Activated CD4-positive, alpha-beta T cell treated with anti-CD3 and anti-CD28 coated beads, Interleukin-2, amount 10 ng/mL, durations not matched to agents 24 days and 14 days (primary cell): ENCODE measurements around the gene ATAD3A. TPM values are rescaled to one million over a fixed set of nuclear protein-coding genes. Genes with fewer than 3 reads are reported as not detected.
"Not testable (repeated sequence)": the region's sequence is repeated elsewhere in the genome, so short reads cannot be mapped to it uniquely, and the experiment has no call there.

Experiments
- DNase-seq: peaks from one replicate; pipeline ENCODE4 v3.0.0; 2022
- H3K27ac Mint-ChIP-seq: one replicate; pipeline ENCODE4 v1.8.0; 2022; ENCODE audit warnings: mild to moderate bottlenecking, mixed read lengths
- H3K27me3 Mint-ChIP-seq: one replicate; pipeline ENCODE4 v1.8.0; 2022; ENCODE audit warnings: mixed read lengths
- H3K36me3 Mint-ChIP-seq: one replicate; pipeline ENCODE4 v1.8.0; 2022; ENCODE audit warnings: low read depth, mild to moderate bottlenecking, mixed read lengths
- H3K4me1 Mint-ChIP-seq: one replicate; pipeline ENCODE4 v1.8.0; 2021; ENCODE audit warnings: mixed read lengths
- H3K4me3 Mint-ChIP-seq: one replicate; pipeline ENCODE4 v1.8.0; 2022; ENCODE audit warnings: mild to moderate bottlenecking, moderate library complexity, mixed read lengths
- H3K9me3 Mint-ChIP-seq: one replicate; pipeline ENCODE4 v1.8.0; 2021; ENCODE audit warnings: mixed read lengths
- intact Hi-C: fragments of 100-400 bp; cut with micrococcal nuclease; formaldehyde crosslinking; loops from one replicate; pipeline ENCODE4 v1.15.1; 2023
- total RNA-seq: library from RNA; stranded (reverse); gene quantifications from 2 replicates; pipeline ENCODE4 v1.2.3, GENCODE V29; 2022

The ATAD3A gene
- 102 and 107 TPM in 2 replicates for total RNA-seq

DNA sequence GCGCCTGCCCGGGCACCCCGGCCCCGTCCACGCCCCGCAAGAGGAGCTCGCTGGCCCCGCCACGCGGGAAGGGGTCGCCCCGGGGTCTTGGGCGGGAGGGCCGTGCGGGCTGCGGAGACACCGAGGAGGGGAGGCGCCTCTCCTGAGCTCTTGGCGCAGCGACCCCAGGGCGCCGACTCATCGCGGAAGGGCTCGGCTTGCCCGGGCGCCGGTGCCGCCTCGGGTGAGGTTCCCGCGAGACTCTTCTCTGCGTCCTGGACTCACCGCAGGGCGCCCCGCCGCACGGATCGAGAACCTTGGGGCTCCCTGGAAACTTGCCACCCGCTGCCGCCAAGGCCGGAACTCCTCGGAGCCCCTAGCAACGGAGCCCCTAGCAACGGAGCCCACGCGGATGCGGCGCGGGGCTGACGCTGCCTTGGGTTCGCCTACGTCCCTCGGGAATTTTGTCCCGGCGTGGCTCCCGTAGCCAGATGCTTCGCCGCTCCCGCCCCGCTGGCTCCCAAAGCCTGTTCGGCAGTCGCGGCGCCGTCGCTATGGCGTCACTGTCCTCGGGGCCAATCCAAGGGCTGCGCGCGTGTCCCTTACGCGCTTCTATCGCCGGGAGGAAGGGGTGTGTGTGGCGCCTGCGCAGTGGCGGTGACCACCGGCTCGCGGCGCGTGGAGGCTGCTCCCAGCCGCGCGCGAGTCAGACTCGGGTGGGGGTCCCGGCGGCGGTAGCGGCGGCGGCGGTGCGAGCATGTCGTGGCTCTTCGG is at the start of gene ATAD3A:
ATAD3A (plus strand) TSS at position 630 of the 753 bp plus-strand sequence; CDS start at position 737, 107 bp downstream.
- H3K4me3 Mint-ChIP-seq, result peak within 1 kb of the TSS; percentile 82
- peaks cover 6% of the 10 kb centered on the region for H3K36me3 Mint-ChIP-seq
- H3K4me1 Mint-ChIP-seq, result peaks cover 8% of the 10 kb centered on the region
- no peaks in the 10 kb centered on the region for H3K9me3 Mint-ChIP-seq
- peak within 1 kb of the TSS; percentile 88 for H3K27ac Mint-ChIP-seq
- H3K27me3 Mint-ChIP-seq, result no peaks in the 10 kb centered on the region
- peak; percentile 99 for DNase-seq
- intact Hi-C loops, result loop anchor here (5.0 kb wide), 1 partner anchor 104 kb away; the partner anchor contains the start of gene MRPL20

DNA sequence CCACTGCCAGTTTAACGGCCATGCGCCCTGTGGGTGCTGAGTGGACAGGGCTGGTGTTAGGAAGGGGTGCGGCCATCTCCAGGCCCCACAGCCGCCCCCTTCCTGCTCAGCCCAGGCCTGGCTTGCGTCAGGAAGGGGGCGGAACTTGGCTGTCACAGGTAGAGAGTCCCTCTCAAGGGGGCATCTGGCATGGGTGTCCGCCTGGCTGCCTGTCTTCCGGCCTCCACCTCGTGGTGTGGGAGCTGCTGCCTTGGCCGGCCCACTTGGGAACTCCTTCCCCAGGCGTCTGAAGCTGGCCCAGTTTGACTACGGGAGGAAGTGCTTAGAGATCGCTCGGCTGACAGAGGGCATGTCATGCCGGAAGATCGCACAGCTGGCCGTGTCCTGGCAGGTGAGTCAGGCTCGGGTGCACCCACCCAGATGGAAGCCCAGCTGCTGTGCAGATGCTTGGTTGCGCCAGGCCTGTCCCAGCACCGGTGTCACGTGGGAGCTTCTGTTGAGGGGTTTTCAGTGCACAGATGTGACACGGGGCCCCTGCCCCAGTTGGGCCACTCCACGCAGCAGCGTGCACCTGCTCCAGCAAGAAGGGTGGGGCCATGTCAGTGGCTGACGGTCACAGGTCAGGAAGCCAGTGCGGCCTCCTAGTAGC is 49.5 kb upstream of the ATAD3A start:
- Mint-ChIP-seq H3K27ac (no peak overlapping the region), H3K36me3 (no peaks in the 10 kb centered on the region), H3K4me1 (no peaks in the 10 kb centered on the region), H3K27me3 (no peaks in the 10 kb centered on the region), H3K4me3 (no peak overlapping the region), H3K9me3 (no peaks in the 10 kb centered on the region)
- intact Hi-C loops, result no loop called here
- peak; percentile 63 for DNase-seq

DNA sequence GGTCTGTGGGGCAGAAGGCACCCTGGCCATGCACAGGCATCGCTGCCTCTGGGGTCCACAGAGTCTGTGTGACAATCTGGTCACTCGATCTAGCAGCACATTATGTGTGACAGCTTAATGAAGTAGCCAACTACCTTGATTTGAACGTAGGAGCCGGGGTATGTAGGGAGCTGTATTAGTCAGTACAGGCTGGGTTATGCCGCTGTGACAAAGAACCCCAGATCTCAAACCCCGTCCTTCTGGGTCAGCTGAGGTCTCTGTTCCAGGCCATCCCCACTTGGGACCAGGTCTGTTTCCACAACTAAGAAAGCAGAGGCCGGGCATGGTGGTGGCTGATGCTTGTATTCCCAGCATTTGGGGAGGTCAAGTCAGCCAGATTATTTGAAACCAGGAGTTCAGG is 48.6 kb upstream of the ATAD3A start:
- no peaks in the 10 kb centered on the region for H3K9me3 Mint-ChIP-seq
- H3K4me3 Mint-ChIP-seq, result no peak overlapping the region
- no peaks in the 10 kb centered on the region for H3K27me3 Mint-ChIP-seq
- H3K4me1 Mint-ChIP-seq, result no peaks in the 10 kb centered on the region
- DNase-seq, result no peak
- intact Hi-C loops, result no loop called here
- H3K27ac Mint-ChIP-seq, result no peak overlapping the region
- no peaks in the 10 kb centered on the region for H3K36me3 Mint-ChIP-seq

DNA sequence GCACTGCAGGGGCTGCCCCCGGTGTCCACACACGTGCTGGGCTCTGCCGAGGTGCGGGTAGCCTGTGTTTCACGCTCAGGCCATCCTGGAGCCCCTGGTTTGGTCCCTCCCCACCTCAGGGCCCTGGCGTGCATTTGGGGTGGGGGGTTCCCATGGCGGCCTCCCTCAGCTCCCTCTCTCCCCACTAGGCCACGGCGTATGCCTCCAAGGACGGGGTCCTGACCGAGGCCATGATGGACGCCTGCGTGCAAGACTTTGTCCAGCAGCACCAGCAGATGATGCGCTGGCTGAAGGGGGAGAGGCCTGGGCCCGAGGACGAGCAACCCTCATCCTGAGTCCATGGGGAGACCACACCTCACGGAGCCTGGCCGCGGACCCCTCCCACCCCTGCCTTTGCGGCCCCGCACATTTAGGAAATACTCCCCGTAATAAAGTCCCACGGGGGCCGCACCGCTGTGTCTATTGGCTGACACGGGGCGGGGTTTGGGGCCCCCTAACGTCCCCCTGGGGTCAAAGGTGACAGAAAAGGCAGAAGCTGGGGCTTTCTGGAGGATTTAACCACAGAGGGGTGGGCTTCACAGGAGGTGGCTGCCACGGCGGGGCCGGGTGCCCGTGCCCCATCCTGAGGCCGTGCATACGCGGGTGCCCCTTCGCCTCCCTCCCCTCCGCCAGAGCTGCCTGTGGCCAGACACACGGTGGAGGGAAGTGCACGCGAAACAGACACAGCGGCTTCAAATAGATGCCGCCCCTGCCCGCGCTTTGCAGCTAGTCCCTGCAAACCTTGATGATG is 43.6 kb upstream of the ATAD3A start:
- H3K4me1 Mint-ChIP-seq, result peaks cover 12% of the 10 kb centered on the region

DNA sequence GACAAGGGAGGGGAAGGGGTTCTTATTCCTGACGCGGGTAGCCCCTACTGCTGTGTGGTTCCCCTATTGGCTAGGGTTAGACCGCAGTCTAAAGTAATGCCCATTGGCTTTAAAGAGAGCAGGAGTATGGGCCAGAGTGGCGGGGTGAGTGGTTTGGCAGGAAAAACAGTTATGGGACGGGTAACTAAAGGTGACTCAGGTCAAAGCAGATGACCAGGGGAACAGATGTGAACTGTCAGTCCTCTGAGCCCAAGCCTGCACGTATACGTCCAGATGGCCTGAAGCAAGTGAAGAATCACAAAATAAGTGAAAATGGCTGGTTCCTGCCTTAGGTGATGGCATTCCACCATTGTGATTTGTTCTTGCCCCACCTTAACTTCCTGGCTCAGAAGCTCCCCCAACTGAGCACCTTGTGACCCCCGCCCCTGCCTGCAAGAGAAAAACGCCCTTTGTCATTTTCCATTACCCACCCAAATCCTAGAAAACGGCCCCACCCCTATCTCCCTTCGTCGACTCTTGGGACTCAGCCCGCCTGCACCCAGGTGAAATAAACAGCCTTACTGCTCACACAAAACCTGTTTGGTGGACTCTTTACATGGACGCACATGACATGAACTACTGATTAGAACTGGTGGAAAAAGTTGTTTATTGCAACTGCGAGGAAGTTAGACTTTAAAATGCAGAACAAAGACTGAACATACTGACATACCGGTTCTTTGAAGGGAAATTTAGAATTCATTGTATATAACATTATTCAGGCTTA is 41.2 kb upstream of the ATAD3A start:
- H3K9me3 Mint-ChIP-seq, result no peaks in the 10 kb centered on the region
- peak; percentile 74 for DNase-seq

More for the DNA sequence above, 43.6 kb upstream of the ATAD3A start:
- DNase-seq, H3K9me3 Mint-ChIP-seq, H3K27me3 Mint-ChIP-seq, intact Hi-C loops, H3K4me3 Mint-ChIP-seq, H3K36me3 Mint-ChIP-seq, H3K27ac Mint-ChIP-seq: not testable (repeated sequence)

DNA sequence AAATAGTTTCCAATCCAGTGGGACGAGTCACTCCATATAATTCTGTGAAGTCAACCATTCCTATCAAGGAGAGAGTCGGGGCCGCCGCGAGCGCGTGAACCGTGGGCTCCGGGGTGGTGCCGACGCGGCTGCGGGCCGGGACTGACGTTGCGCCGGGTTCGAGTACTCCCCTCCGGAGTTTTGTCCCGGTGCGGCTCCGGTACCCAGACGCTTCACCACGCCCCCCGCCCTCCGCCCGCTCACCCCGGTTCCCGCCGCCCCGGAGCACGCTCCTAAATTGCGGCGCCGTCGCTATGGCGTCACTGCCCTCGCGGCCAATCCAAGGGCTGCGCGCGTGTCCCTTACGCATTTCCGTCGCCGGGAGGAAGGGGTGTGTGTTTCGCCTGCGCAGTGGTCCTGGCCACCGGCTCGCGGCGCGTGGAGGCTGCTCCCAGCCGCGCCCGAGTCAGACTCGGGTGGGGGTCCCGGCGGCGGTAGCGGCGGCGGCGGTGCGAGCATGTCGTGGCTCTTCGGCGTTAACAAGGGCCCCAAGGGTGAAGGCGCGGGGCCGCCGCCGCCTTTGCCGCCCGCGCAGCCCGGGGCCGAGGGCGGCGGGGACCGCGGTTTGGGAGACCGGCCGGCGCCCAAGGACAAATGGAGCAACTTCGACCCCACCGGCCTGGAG is 40.4 kb upstream of the ATAD3A start, which contains the start of gene ATAD3B:
ATAD3B (plus strand) TSS at position 377 of the 664 bp plus-strand sequence; CDS start at position 497, 120 bp downstream.
- peak within 1 kb of the TSS; percentile 82 for H3K27ac Mint-ChIP-seq
- peak within 1 kb of the TSS; percentile 90 for H3K4me3 Mint-ChIP-seq
- H3K36me3 Mint-ChIP-seq, result peaks cover 5% of the 10 kb centered on the region
- intact Hi-C loops, result loop anchor here (1.0 kb wide), 3 partner anchors 64 to 144 kb away; partner anchors contain the start of genes MIB2 and MRPL20
- no peaks in the 10 kb centered on the region for H3K9me3 Mint-ChIP-seq
- H3K27me3 Mint-ChIP-seq, result no peaks in the 10 kb centered on the region
- peak; percentile 98 for DNase-seq
- H3K4me1 Mint-ChIP-seq, result peaks cover 15% of the 10 kb centered on the region

More for the DNA sequence above, 41.2 kb upstream of the ATAD3A start:
- intact Hi-C loops, result loop anchor here (1.0 kb wide), 3 partner anchors 64 to 144 kb away; partner anchors contain the start of genes MIB2 and MRPL20
- Mint-ChIP-seq H3K27ac (peak overlapping the region; percentile 82), H3K4me1 (peaks cover 15% of the 10 kb centered on the region), H3K27me3 (no peaks in the 10 kb centered on the region), H3K36me3 (peaks cover 3% of the 10 kb centered on the region), H3K4me3 (peak overlapping the region; percentile 90)

DNA sequence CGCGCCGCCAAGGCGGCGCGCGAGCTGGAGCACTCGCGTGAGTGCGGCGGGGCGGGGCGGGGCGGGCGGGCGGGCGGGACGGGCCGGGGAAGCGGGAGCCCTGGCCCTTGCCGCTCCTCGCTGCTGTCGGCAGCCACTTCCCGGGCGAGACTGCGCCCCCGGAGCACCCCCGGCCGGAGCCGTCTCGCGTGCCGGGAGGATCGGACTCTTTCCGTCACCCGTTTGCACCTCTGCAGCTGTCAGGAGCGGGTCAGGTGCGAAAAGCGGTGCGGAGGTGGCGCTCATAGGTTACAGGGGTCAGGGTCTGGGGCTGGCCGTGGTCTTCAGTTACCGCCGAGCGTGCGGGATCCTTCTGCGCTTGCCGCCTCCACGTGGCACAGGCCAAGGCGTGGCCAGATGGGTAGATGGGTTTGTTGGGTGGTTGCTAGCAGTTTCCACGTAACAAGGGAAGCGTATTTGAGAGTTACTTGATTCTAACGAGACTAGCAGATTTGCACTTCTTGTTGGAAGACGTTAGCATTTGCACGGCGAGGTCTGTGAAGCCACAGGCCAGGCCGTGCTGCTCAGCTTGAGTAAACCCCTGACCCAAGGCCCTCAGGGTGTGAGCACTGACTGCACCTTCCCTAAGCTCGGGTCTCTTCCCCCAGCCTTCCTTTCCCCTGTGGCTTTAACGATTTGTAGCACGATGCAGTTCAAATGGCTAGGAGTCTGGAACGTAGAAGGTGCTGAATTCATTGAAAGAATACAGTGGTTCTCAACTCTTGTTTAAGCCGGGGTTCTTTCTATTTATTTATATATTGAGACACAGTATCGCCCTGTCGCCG is 39.7 kb upstream of the ATAD3A start:
- H3K36me3 Mint-ChIP-seq, result peaks cover 11% of the 10 kb centered on the region
- peaks cover 15% of the 10 kb centered on the region for H3K4me1 Mint-ChIP-seq
- peak overlapping the region; percentile 87 for H3K4me3 Mint-ChIP-seq
- peak overlapping the region; percentile 71 for H3K27ac Mint-ChIP-seq
- peak; percentile 75 for DNase-seq
- H3K9me3 Mint-ChIP-seq, H3K27me3 Mint-ChIP-seq, intact Hi-C loops: not testable (repeated sequence)

DNA sequence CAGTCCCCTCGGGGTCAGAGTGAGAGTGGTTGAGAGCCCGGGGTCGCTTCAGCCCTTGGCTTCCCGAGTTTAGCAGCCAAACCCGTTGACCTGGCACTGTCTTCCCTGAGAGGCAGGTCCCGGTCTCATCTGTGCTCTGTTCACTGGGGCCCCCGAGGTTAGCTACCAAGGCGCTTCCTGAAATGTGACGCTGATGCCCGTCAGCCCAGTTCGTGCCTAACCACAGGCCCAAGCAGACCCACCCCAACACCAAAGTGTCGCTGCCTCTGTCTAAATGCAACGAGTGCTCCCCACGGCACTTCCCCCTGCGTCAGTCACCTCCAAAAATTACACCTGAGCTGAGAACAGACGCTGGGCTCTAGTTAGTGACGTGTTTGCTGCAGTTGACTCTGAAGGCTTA is 36.0 kb upstream of the ATAD3A start:
- DNase-seq, H3K27me3 Mint-ChIP-seq, H3K4me1 Mint-ChIP-seq, H3K27ac Mint-ChIP-seq, intact Hi-C loops, H3K4me3 Mint-ChIP-seq, H3K9me3 Mint-ChIP-seq: not testable (repeated sequence)
- peaks cover 29% of the 10 kb centered on the region for H3K36me3 Mint-ChIP-seq

DNA sequence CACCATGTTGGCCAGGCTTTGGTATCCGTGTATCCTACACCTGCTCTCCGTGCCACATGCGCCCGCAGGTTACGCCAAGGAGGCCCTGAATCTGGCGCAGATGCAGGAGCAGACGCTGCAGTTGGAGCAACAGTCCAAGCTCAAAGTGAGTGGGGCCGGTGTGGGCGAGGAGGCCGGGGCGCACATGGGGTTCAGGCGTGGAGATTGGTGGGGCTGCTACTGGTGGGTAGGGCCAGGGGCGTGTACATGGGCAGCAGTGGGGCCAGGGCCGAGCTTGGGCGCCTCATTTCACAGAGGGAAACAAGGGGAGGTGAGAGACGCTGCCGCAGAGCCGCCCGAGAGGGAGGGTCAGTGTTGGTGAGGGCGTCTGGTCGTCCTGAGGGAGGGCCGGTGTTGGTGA is 34.8 kb upstream of the ATAD3A start:
- peaks cover 32% of the 10 kb centered on the region for H3K36me3 Mint-ChIP-seq
- H3K9me3 Mint-ChIP-seq, result no peaks in the 10 kb centered on the region
- H3K4me1 Mint-ChIP-seq, result peaks cover 3% of the 10 kb centered on the region
- intact Hi-C loops, result no loop called here
- no peak overlapping the region for H3K27ac Mint-ChIP-seq
- H3K4me3 Mint-ChIP-seq, result no peak overlapping the region
- DNase-seq, result no peak
- H3K27me3 Mint-ChIP-seq, result no peaks in the 10 kb centered on the region

DNA sequence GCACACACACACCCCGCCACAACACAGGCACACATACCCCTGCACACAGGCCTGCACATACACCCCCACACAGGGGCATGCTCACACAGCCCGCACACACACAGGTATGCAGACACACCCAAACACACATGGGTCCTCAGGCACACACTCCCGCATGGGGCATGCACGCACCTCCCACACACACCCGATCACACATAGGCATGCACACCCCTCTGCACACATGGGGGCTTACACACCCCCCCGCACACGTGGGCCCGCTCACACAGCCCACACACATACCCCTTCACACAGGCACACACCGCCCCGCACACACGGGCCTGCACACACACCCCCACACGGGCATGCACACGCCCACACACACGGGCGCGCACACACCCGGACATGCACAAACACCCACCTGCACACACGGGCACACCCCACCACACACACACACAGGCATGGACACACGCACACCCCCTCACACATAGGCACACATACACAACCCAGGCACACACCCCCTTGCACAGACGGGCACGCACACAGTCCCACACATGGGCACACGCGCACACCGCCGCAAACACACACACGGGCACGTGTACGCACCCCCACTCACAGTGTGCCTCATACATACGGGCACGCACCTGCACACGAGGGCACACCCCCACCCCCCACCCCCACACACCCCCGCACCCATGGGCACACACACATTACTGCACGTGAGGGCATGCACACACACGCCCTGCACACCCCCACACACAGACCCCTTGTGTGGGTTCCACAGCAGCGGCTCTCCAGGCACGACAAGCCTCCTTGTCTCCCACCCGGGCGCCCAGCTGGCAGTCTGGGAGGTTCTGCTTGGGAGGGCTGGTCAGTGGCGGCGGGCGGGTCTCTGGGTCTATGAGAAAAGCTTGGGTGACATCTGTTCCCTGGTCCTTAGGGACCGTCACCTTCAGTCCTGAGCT is 32.1 kb upstream of the ATAD3A start:
- Mint-ChIP-seq H3K27me3 (no peaks in the 10 kb centered on the region), H3K4me3 (no peak overlapping the region), H3K36me3 (peaks cover 37% of the 10 kb centered on the region), H3K9me3 (no peaks in the 10 kb centered on the region), H3K27ac (no peak overlapping the region), H3K4me1 (no peaks in the 10 kb centered on the region)
- no peak for DNase-seq
- intact Hi-C loops, result no loop called here

DNA sequence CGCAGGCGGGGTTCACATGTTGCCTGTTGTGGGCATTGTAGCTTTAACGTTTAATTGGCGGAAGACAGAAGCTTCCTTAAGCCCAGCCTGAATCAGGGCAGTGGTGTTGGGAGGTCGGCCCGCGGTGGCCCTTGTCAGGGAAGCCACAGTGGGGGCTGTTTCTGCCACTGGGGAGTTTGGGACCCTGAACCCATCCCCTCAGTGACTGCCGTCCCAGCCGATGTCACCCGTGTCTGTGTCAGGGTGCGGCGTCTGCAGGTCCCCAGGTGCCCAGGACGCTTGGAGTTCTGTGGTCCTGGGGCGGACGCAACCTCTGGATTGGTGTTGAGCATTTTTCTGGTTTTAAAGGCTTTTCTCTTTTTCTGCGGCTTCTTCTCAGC is 31.5 kb upstream of the ATAD3A start:
- H3K9me3 Mint-ChIP-seq, H3K27ac Mint-ChIP-seq, H3K4me3 Mint-ChIP-seq, H3K4me1 Mint-ChIP-seq, H3K27me3 Mint-ChIP-seq, DNase-seq, intact Hi-C loops: not testable (repeated sequence)
- H3K36me3 Mint-ChIP-seq, result peaks cover 37% of the 10 kb centered on the region
